Measurements from ENCODE around the gene SHROOM1.
A peak's percentile ranks its signal among the peaks of the same experiment; 100 is the strongest.

Gene SHROOM1

GRCh38 chr5:132778129-132778528 is 52.3 kb downstream of the SHROOM1 start:
- TF ChIP-seq MAX (IDR thresholded peaks at IDR 0.05) = no peak
- no peak for TF ChIP-seq FOXM1 (IDR thresholded peaks at IDR 0.05; ENCODE audit: borderline replicate concordance, low read depth)
- TF ChIP-seq TAF1 (IDR thresholded peaks at IDR 0.05; ENCODE audit: low read depth) = no peak
- no peak for TF ChIP-seq USF1 (IDR thresholded peaks at IDR 0.05)
- TF ChIP-seq YY1 (IDR thresholded peaks at IDR 0.05; ENCODE audit: low read depth) = no peak
- TF ChIP-seq EP300 (IDR thresholded peaks at IDR 0.05; ENCODE audit: borderline replicate concordance) = no peak
- no peak for TF ChIP-seq TEAD4 (IDR thresholded peaks at IDR 0.05)
- no peak for TF ChIP-seq EGR1 (IDR thresholded peaks at IDR 0.05)
- no peak for TF ChIP-seq CEBPB (IDR thresholded peaks at IDR 0.05)
- no peak for TF ChIP-seq ZBTB7A (IDR thresholded peaks at IDR 0.05; ENCODE audit: low read depth)
- no peak for TF ChIP-seq NFIC (IDR thresholded peaks at IDR 0.05)
- TF ChIP-seq REST (IDR thresholded peaks at IDR 0.05; ENCODE audit: low read depth) = no peak
- no peak for TF ChIP-seq RAD21 (IDR thresholded peaks at IDR 0.05; ENCODE audit: low read depth)
- TF ChIP-seq CREB1 (IDR thresholded peaks at IDR 0.05; ENCODE audit: low read depth) = no peak
- TF ChIP-seq TCF12 (IDR thresholded peaks at IDR 0.05; ENCODE audit: low read depth) = no peak

GRCh38 chr5:132777209-132778069 is 53.0 kb downstream of the SHROOM1 start, which contains the start of gene SEPTIN8:
SEPTIN8 (minus strand) TSS chr5:132777239; CDS start chr5:132777137, 102 bp downstream.
- peak; percentile 80 for TF ChIP-seq YY1 (IDR thresholded peaks at IDR 0.05; ENCODE audit: low read depth)
- TF ChIP-seq TAF1 (IDR thresholded peaks at IDR 0.05; ENCODE audit: low read depth) = peak; percentile 36; the same call in 1 of the 2 replicates
- 0 out of 2 replicates have a peak, but pooled peaks have one; percentile 33 for TF ChIP-seq TCF12 (IDR thresholded peaks at IDR 0.05; ENCODE audit: low read depth)
- TF ChIP-seq MAX (IDR thresholded peaks at IDR 0.05) = no peak
- no peak for TF ChIP-seq RAD21 (IDR thresholded peaks at IDR 0.05; ENCODE audit: low read depth)

- TF ChIP-seq NFIC (IDR thresholded peaks at IDR 0.05) (no peak), RAD21 (IDR thresholded peaks at IDR 0.05; ENCODE audit: low read depth) (no peak), TAF1 (IDR thresholded peaks at IDR 0.05; ENCODE audit: low read depth) (no peak), TEAD4 (IDR thresholded peaks at IDR 0.05) (no peak), USF1 (IDR thresholded peaks at IDR 0.05) (no peak)
Measured at GRCh38 chr5:132776938-132777208, 53.6 kb downstream of the SHROOM1 start.

GRCh38 chr5:132776131-132776937 is 54.1 kb downstream of the SHROOM1 start:
- TF ChIP-seq ZBTB7A (IDR thresholded peaks at IDR 0.05; ENCODE audit: low read depth) (peak; percentile 66; the same call in 1 of the 2 replicates), TEAD4 (IDR thresholded peaks at IDR 0.05) (0 out of 2 replicates have a peak, but pooled peaks have one; percentile 8), EP300 (IDR thresholded peaks at IDR 0.05; ENCODE audit: borderline replicate concordance) (no peak), NFIC (IDR thresholded peaks at IDR 0.05) (peak; percentile 70; the same call in 1 of the 2 replicates), YY1 (IDR thresholded peaks at IDR 0.05; ENCODE audit: low read depth) (peak; percentile 76), TAF1 (IDR thresholded peaks at IDR 0.05; ENCODE audit: low read depth) (no peak)

- TF ChIP-seq USF1 (IDR thresholded peaks at IDR 0.05) = peak; percentile 93
- no peak for TF ChIP-seq EGR1 (IDR thresholded peaks at IDR 0.05)
- peak; percentile 89 for TF ChIP-seq TEAD4 (IDR thresholded peaks at IDR 0.05)
- TF ChIP-seq MAX (IDR thresholded peaks at IDR 0.05) = peak; percentile 82
- TF ChIP-seq CEBPB (IDR thresholded peaks at IDR 0.05) = no peak
- TF ChIP-seq RAD21 (IDR thresholded peaks at IDR 0.05; ENCODE audit: low read depth) = peak; percentile 28; the same call in 1 of the 2 replicates
- TF ChIP-seq FOXM1 (IDR thresholded peaks at IDR 0.05; ENCODE audit: borderline replicate concordance, low read depth) = 0 out of 2 replicates have a peak, but pooled peaks have one; percentile 21
- TF ChIP-seq TCF12 (IDR thresholded peaks at IDR 0.05; ENCODE audit: low read depth) = peak; percentile 83
- peak; percentile 63 for TF ChIP-seq NFIC (IDR thresholded peaks at IDR 0.05)
- TF ChIP-seq EP300 (IDR thresholded peaks at IDR 0.05; ENCODE audit: borderline replicate concordance) = peak; percentile 80
- no peak for TF ChIP-seq REST (IDR thresholded peaks at IDR 0.05; ENCODE audit: low read depth)
Measured at GRCh38 chr5:132775476-132775961, 54.9 kb downstream of the SHROOM1 start.

Measured in Ishikawa (cell line).